DOHH2 (cell line): ENCODE data around the gene ACADS.

Experiments
- H3F3A ChIP-seq: fragments of 200-600 bp; sonication (generic), shearing (Covaris generic); 2 replicates; pipeline ENCODE4 v1.6.0; 2016; ENCODE audit warnings: antibody characterized with exemption, mild to moderate bottlenecking; ENCODE audit not compliant: control insufficient read depth, insufficient read depth
- H3K27ac ChIP-seq: fragments of 200-600 bp; sonication (generic); 2 replicates; pipeline ENCODE4 v1.5.1; 2014; ENCODE audit warnings: low read depth, mild to moderate bottlenecking, low read length, moderate library complexity
- H3K27me3 ChIP-seq: fragments of 200-600 bp; sonication (generic); 2 replicates; pipeline ENCODE4 v1.6.1; 2014; ENCODE audit warnings: mild to moderate bottlenecking, low read length, mixed read lengths; ENCODE audit not compliant: control insufficient read depth
- H3K36me3 ChIP-seq: fragments of 200-600 bp; sonication (generic); 2 replicates; pipeline ENCODE4 v1.6.1; 2014; ENCODE audit warnings: mild to moderate bottlenecking, low read length, moderate library complexity, mixed read lengths; ENCODE audit not compliant: control insufficient read depth
- H3K4me1 ChIP-seq: fragments of 200-600 bp; sonication (generic); 2 replicates; pipeline ENCODE4 v1.6.1; 2014; ENCODE audit warnings: mild to moderate bottlenecking, low read length, mixed read lengths; ENCODE audit not compliant: control insufficient read depth
- H3K4me2 ChIP-seq: fragments of 200-600 bp; sonication (generic); 2 replicates; pipeline ENCODE4 v1.6.0; 2014; ENCODE audit warnings: mild to moderate bottlenecking, low read length, moderate library complexity
- H3K4me3 ChIP-seq: fragments of 200-600 bp; sonication (generic); 2 replicates; pipeline ENCODE4 v1.5.1; 2014; ENCODE audit warnings: mild to moderate bottlenecking, low read length, mixed read lengths
- H3K79me2 ChIP-seq: fragments of 200-600 bp; sonication (generic); 2 replicates; pipeline ENCODE4 v1.6.1; 2014; ENCODE audit warnings: mild to moderate bottlenecking, low read length, mixed read lengths; ENCODE audit not compliant: control insufficient read depth
- H3K9me2 ChIP-seq: fragments of 200-600 bp; sonication (generic); replicated peaks from 2 replicates; pipeline ENCODE4 v1.6.1; 2014; ENCODE audit warnings: mild to moderate bottlenecking, low read length, mixed read lengths; ENCODE audit not compliant: control insufficient read depth
- H3K9me3 ChIP-seq: fragments of 200-600 bp; sonication (generic); 2 replicates; pipeline ENCODE4 v1.6.1; 2014; ENCODE audit warnings: antibody characterized with exemption, low read length, mixed read lengths; ENCODE audit not compliant: control insufficient read depth, insufficient read depth
- H4K20me1 ChIP-seq: fragments of 200-600 bp; sonication (generic); 2 replicates; pipeline ENCODE4 v1.6.0; 2014; ENCODE audit warnings: low read depth, mild to moderate bottlenecking, antibody characterized with exemption, low read length, moderate library complexity; ENCODE audit not compliant: control insufficient read depth, insufficient read depth
- EZH2phosphoT487 ChIP-seq: fragments of 200-600 bp; sonication (generic); IDR thresholded peaks from 2 replicates; pipeline ENCODE4 v1.6.1; 2017; ENCODE audit warnings: borderline replicate concordance, mild to moderate bottlenecking, antibody characterized with exemption, low read length, moderate library complexity, mixed read lengths
- TF ChIP-seq, protein P1 (sequence below): fragments of 200-600 bp; sonication (generic); IDR thresholded peaks from one replicate; pipeline ENCODE4 v1.5.1; 2014; ENCODE audit warnings: antibody characterized with exemption, mild to moderate bottlenecking, low read depth, low read length; ENCODE audit not compliant: poor library complexity, severe bottlenecking

ACADS gene

DNA sequence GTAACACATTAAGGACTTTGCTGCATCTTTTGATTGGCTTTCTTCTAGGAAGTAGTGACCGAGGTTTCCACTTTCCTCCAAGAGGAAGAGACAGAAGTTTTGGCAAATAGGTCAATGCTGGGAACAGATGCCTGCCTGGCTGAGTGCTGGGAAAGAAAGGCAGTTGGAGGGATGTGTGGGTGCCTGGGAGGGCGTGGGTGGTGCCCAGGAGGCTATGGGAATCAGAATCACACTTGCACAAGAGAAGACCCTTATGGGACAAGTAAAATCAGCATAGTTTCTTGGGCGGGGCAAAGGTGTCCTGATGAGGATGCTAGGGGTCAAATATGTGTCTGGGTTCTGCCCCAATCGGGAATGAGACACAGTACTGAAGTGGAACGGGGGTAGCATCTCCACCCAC lies 906 bp upstream of the ACADS start:
- Histone ChIP-seq H3K4me1 (peaks cover 37% of the 10 kb centered on the region), H3K36me3 (peaks cover 49% of the 10 kb centered on the region), H3K27me3 (no peaks in the 10 kb centered on the region), H3K79me2 (no peaks in the 10 kb centered on the region), H3K4me3 (no peak overlapping the region), H3K9me3 (no peaks in the 10 kb centered on the region), H3K4me2 (peak overlapping the region; percentile 81; the same call in 1 of the 2 replicates), H3F3A (no peaks in the 10 kb centered on the region), H4K20me1 (peaks cover 12% of the 10 kb centered on the region), H3K27ac (no peak overlapping the region), H3K9me2 (no peaks in the 10 kb centered on the region)
- TF ChIP-seq, protein P1, sequence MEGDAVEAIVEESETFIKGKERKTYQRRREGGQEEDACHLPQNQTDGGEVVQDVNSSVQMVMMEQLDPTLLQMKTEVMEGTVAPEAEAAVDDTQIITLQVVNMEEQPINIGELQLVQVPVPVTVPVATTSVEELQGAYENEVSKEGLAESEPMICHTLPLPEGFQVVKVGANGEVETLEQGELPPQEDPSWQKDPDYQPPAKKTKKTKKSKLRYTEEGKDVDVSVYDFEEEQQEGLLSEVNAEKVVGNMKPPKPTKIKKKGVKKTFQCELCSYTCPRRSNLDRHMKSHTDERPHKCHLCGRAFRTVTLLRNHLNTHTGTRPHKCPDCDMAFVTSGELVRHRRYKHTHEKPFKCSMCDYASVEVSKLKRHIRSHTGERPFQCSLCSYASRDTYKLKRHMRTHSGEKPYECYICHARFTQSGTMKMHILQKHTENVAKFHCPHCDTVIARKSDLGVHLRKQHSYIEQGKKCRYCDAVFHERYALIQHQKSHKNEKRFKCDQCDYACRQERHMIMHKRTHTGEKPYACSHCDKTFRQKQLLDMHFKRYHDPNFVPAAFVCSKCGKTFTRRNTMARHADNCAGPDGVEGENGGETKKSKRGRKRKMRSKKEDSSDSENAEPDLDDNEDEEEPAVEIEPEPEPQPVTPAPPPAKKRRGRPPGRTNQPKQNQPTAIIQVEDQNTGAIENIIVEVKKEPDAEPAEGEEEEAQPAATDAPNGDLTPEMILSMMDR: no peak
- TF ChIP-seq EZH2phosphoT487: no peak

DNA sequence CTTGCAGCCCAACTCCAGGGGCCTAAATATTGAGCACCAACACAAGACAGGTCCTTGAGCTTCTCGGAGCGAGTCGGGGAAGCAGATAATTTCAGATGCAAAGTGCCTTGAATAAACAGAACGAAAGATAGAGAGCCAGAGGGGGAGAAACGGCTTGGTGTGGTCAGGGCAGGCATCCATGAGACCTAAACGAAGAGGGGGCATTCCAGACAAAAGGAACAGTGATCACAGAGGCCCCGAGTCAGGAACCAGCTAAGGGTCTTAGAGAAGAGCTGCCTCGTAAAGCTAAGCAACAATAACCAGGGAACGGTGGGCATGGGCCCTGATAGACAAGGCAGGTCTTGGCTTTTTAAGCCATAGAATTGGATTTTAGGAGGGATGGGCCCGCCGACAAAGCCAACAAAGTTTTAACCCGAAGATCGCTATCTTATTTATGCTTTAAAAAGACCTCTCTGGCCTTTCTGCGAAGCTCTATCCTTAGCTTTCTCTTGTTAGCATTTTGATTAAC lies 421 bp upstream of the ACADS start:
- Histone ChIP-seq H3K9me2 (no peaks in the 10 kb centered on the region), H3K4me1 (peaks cover 37% of the 10 kb centered on the region), H4K20me1 (peaks cover 12% of the 10 kb centered on the region), H3K9me3 (no peaks in the 10 kb centered on the region), H3K27ac (no peak overlapping the region), H3K27me3 (no peaks in the 10 kb centered on the region), H3K4me3 (peak overlapping the region; percentile 69), H3K79me2 (no peaks in the 10 kb centered on the region), H3F3A (no peaks in the 10 kb centered on the region), H3K4me2 (peak overlapping the region; percentile 81), H3K36me3 (peaks cover 44% of the 10 kb centered on the region)
- TF ChIP-seq, protein P1: no peak
- TF ChIP-seq EZH2phosphoT487: no peak

DNA sequence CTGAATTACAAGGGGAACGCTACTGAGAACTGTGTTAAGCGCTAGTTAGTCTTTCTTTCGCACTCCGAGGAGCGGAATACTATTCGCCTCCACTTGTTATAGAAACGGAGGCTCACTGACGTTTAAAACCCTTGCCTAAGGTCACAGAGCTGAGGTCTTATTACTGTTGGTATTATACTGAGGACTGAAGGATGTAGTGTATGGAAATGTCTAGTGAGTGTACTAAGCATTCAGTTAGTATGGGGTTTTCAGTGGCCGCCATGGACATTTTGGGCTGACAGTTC lies 826 bp downstream of the ACADS start:
- Histone ChIP-seq H3K27ac (no peak overlapping the region), H3K4me2 (peak overlapping the region; percentile 81), H3K36me3 (peaks cover 34% of the 10 kb centered on the region), H4K20me1 (peaks cover 12% of the 10 kb centered on the region), H3K4me3 (peak overlapping the region; percentile 69), H3K4me1 (peaks cover 31% of the 10 kb centered on the region), H3K27me3 (no peaks in the 10 kb centered on the region), H3K9me3 (no peaks in the 10 kb centered on the region), H3F3A (no peaks in the 10 kb centered on the region), H3K79me2 (no peaks in the 10 kb centered on the region), H3K9me2 (no peaks in the 10 kb centered on the region)
- no peak for TF ChIP-seq EZH2phosphoT487
- TF ChIP-seq, protein P1: no peak
